ENCODE data around the gene LLGL2.
A peak's percentile ranks its signal among the peaks of the same experiment; 100 is the strongest.

LLGL2 gene

GRCh38 chr17:75619506-75620431 lies 94.3 kb downstream of the LLGL2 start:
- peak; percentile 6 for DNase-seq

DNA sequence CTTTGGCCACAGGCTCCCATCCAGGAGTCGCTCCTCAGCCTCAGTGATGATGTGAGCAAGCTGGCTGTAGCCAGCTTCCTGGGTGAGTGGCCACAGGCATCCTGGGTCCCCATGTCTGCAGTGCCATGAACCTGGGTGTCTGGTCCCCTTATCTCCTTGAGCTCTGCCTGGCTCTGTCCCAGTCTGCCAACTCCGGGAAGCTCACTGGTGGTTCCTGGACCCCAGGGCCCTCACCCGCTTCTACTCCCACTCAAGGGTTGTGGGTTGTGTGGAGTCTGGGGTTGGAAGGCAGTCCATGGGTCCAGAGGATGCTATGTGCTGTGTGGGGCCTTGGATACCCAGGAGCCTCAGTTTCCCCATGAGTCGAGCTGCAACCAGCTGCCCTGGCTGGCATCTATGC lies 96.0 kb downstream of the LLGL2 start:
- DNase-seq: no peak

GRCh38 chr17:75622076-75622475 lies 96.6 kb downstream of the LLGL2 start:
- no peak for DNase-seq

DNA sequence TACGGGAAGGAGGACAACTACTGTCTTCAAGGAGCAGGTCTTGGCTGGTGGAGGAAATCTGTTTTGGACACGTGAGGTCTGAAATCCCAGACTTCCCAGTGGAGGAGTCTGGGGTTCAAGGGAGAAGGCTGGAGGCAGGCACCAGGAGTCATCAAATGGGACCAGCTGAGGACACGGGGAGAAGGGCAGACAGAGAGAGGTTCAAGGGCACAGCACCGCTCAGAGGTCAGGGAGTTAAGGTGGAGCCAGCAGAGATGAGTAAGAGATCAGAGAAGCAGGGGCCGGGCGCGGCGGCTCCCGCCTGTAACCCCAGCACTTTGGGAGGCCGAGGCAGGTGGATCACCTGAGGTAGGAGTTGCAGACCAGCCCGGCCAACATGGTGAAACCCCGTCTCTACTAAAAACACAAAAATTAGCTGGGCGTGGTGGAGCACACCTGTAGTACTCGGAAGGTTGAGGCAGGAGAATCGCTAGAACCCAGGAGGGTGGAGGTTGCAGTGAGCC lies 97.3 kb downstream of the LLGL2 start:
- DNase-seq: no peak

GRCh38 chr17:75623386-75623785 lies 97.9 kb downstream of the LLGL2 start:
- DNase-seq: no peak

DNA sequence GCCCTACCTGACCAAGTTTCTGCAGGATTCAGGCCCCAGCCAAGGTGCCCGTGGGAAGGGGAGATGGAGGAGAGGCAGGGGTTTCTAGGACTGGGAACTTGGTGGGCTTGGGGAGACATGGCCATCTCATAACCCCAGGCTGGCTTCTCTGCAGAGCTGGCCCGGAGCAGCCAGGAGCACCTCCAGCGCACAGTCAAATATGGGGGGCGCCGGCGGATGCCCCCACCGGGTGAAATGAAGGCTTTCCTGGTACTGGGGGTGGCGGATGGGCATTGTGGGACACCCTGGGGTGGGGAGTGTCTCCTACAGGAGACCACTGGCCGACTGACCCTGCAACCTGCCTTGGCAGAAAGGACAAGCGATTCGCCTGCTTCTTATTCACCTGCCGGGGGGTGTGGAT lies 98.5 kb downstream of the LLGL2 start:
- DNase-seq: no peak

Measured in NCI-H1092 (cell line).